ENCODE results near the gene SHISA9.

DNA sequence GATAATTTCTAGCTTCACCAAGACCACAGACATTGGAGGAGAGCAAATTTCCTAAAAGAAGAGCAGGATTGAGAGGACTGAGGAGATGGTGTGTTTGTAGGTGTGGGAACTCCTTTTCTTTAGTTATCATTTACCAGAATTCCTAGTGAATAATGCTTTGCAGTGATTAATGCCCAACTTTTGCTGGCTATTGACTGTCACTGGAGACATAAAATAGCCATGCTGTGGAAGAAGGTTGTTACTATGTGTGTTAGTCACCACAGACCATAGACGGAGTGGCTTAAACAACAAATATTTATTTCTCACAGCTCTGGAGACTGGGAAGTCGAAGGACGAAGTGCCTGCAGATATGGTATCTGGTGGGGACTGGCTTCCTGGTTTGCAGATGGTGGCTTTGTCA is 179.1 kb downstream of the SHISA9 start:
- TF ChIP-seq HNF4A (conservative IDR thresholded peaks at IDR 0.05) (no peak), RXRA (IDR thresholded peaks at IDR 0.05) (no peak)
- TF ChIP-seq, protein P1, sequence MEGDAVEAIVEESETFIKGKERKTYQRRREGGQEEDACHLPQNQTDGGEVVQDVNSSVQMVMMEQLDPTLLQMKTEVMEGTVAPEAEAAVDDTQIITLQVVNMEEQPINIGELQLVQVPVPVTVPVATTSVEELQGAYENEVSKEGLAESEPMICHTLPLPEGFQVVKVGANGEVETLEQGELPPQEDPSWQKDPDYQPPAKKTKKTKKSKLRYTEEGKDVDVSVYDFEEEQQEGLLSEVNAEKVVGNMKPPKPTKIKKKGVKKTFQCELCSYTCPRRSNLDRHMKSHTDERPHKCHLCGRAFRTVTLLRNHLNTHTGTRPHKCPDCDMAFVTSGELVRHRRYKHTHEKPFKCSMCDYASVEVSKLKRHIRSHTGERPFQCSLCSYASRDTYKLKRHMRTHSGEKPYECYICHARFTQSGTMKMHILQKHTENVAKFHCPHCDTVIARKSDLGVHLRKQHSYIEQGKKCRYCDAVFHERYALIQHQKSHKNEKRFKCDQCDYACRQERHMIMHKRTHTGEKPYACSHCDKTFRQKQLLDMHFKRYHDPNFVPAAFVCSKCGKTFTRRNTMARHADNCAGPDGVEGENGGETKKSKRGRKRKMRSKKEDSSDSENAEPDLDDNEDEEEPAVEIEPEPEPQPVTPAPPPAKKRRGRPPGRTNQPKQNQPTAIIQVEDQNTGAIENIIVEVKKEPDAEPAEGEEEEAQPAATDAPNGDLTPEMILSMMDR (IDR thresholded peaks at IDR 0.05; ENCODE audit: low read depth, low read length, missing input control), result no peak
